GM19452 (cell line): ENCODE data around the gene SPEN.
"Not testable (repeated sequence)": the region's sequence is repeated elsewhere in the genome, so short reads cannot be mapped to it uniquely, and the experiment has no call there.

Experiments
- ATAC-seq: cut with Tn5 transposase; IDR thresholded peaks from one replicate; pipeline ENCODE4 v1.9.1; 2021; ENCODE audit not compliant: unreplicated experiment

SPEN gene

GRCh38 chr1:15892857-15893599, 45.5 kb downstream of the SPEN start:
- not testable (repeated sequence) for ATAC-seq

GRCh38 chr1:15895233-15895632, 47.7 kb downstream of the SPEN start:
- no peak for ATAC-seq

GRCh38 chr1:15896841-15897610, 49.5 kb downstream of the SPEN start:
- ATAC-seq, result not testable (repeated sequence)

GRCh38 chr1:15899266-15899665, 51.8 kb downstream of the SPEN start:
- ATAC-seq, result no peak

- ATAC-seq, result no peak
Observed at GRCh38 chr1:15900662-15901279, 53.3 kb downstream of the SPEN start.

- ATAC-seq, result no peak
Observed at GRCh38 chr1:15902882-15903281, 55.4 kb downstream of the SPEN start.

GRCh38 chr1:15908597-15908996, 61.1 kb downstream of the SPEN start:
- no peak for ATAC-seq

GRCh38 chr1:15911141-15911540, 63.6 kb downstream of the SPEN start:
- ATAC-seq, result no peak

GRCh38 chr1:15911927-15912326, 64.4 kb downstream of the SPEN start:
- ATAC-seq, result no peak

GRCh38 chr1:15913607-15914006, 66.1 kb downstream of the SPEN start:
- not testable (repeated sequence) for ATAC-seq

GRCh38 chr1:15915991-15916390, 68.5 kb downstream of the SPEN start:
- ATAC-seq, result no peak

- no peak for ATAC-seq
Observed at GRCh38 chr1:15916417-15916816, 68.9 kb downstream of the SPEN start.

GRCh38 chr1:15916916-15917315, 69.4 kb downstream of the SPEN start:
- no peak for ATAC-seq

GRCh38 chr1:15918962-15919715, 71.6 kb downstream of the SPEN start:
- ATAC-seq, result peak; percentile 65

- ATAC-seq, result no peak
Observed at GRCh38 chr1:15923241-15923640, 75.7 kb downstream of the SPEN start.

GRCh38 chr1:15926448-15926847, 78.9 kb downstream of the SPEN start:
- ATAC-seq, result not testable (repeated sequence)

- ATAC-seq, result no peak
Observed at GRCh38 chr1:15928971-15929965, 81.8 kb downstream of the SPEN start.

GRCh38 chr1:15931401-15931800, 83.9 kb downstream of the SPEN start:
- no peak for ATAC-seq

GRCh38 chr1:15931884-15932283, 84.4 kb downstream of the SPEN start:
- ATAC-seq, result no peak

GRCh38 chr1:15932612-15933011, 85.1 kb downstream of the SPEN start:
- no peak for ATAC-seq
